Liver (tissue), 3 donors: ENCODE data around the gene HPCAL4.

Experiments
- CTCF ChIP-seq: fragments of 150-350 bp; IDR thresholded peaks from 2 replicates; pipeline ENCODE4 v1.5.1; 2017; ENCODE audit warnings: improper control_type of control experiment, low read depth, low read length; ENCODE audit not compliant: missing input control
- MAX ChIP-seq: IDR thresholded peaks from 2 replicates; pipeline ENCODE4 v1.6.1; 2016; ENCODE audit warnings: antibody characterized with exemption
- RAD21 ChIP-seq, 2 donors: IDR thresholded peaks; 2 replicates each; pipeline ENCODE4 v1.6.1; 2016; ENCODE audit warnings: antibody characterized with exemption in 2 of 2, mild to moderate bottlenecking in 2 of 2
- REST ChIP-seq: IDR thresholded peaks from 2 replicates; pipeline ENCODE4 v1.6.1; 2016; ENCODE audit warnings: antibody characterized with exemption, mild to moderate bottlenecking
- TAF1 ChIP-seq: conservative IDR thresholded peaks from 2 replicates; pipeline ENCODE4 v1.6.1; 2016; ENCODE audit warnings: antibody characterized with exemption, mild to moderate bottlenecking
- YY1 ChIP-seq: IDR thresholded peaks from 2 replicates; pipeline ENCODE4 v1.6.1; 2016; ENCODE audit warnings: antibody characterized with exemption, mild to moderate bottlenecking
- ZBTB33 ChIP-seq: IDR thresholded peaks from 2 replicates; pipeline ENCODE4 v1.6.1; 2016; ENCODE audit warnings: antibody characterized with exemption
- donor health status: healthy.
- donor health status: healthy.

- no peak for TF ChIP-seq CTCF
- TF ChIP-seq ZBTB33: no peak
- no peak for TF ChIP-seq YY1
- no peak for TF ChIP-seq TAF1
- TF ChIP-seq RAD21 (IDR thresholded peaks at IDR 0.05): no peak
- TF ChIP-seq MAX: no peak
- TF ChIP-seq REST: no peak
Measured at GRCh38 chr1:39637361-39637760, 53.9 kb downstream of the HPCAL4 start.
